Activated CD4-positive, alpha-beta T cell treated with anti-CD3 and anti-CD28 coated beads for 1 hour (primary cell): Measurements from ENCODE around the gene NCF1.
"Not testable (repeated sequence)": the region's sequence is repeated elsewhere in the genome, so short reads cannot be mapped to it uniquely, and the experiment has no call there.

Experiments used
- DNase-seq: peaks from one replicate; pipeline ENCODE4 v3.0.0-alpha.2; 2020

NCF1 gene

GRCh38 chr7:74773760-74774750 lies at the start of gene NCF1:
NCF1 (plus strand) TSS chr7:74774011; CDS start chr7:74774032, 21 bp downstream.
- DNase-seq = not testable (repeated sequence)

GRCh38 chr7:74725840-74726239 lies 48.0 kb upstream of the NCF1 start:
- DNase-seq = no peak

- no peak for DNase-seq
These were observed 47.3 kb upstream of the NCF1 start for GRCh38 chr7:74726309-74727101.

- DNase-seq = not testable (repeated sequence)
These were observed 45.1 kb upstream of the NCF1 start for GRCh38 chr7:74728686-74729085.

GRCh38 chr7:74730186-74730585 lies 43.6 kb upstream of the NCF1 start:
- DNase-seq = not testable (repeated sequence)

- not testable (repeated sequence) for DNase-seq
These were observed 33.7 kb upstream of the NCF1 start for GRCh38 chr7:74739974-74740703.

GRCh38 chr7:74743936-74744557 lies 29.8 kb upstream of the NCF1 start:
- DNase-seq = not testable (repeated sequence)

- DNase-seq = not testable (repeated sequence)
These were observed 19.8 kb upstream of the NCF1 start for GRCh38 chr7:74753921-74754482.

GRCh38 chr7:74756673-74757072 lies 17.1 kb upstream of the NCF1 start:
- not testable (repeated sequence) for DNase-seq

- DNase-seq = not testable (repeated sequence)
These were observed 15.5 kb upstream of the NCF1 start for GRCh38 chr7:74758268-74758667.

- not testable (repeated sequence) for DNase-seq
These were observed 14.8 kb upstream of the NCF1 start for GRCh38 chr7:74758982-74759381.

- DNase-seq = not testable (repeated sequence)
These were observed 8.4 kb upstream of the NCF1 start for GRCh38 chr7:74765205-74765918.

- not testable (repeated sequence) for DNase-seq
These were observed 7.3 kb upstream of the NCF1 start for GRCh38 chr7:74766509-74766908.

- DNase-seq = not testable (repeated sequence)
These were observed 6.8 kb upstream of the NCF1 start for GRCh38 chr7:74766991-74767390.

GRCh38 chr7:74770062-74770461 lies 3.7 kb upstream of the NCF1 start:
- not testable (repeated sequence) for DNase-seq

- DNase-seq = not testable (repeated sequence)
These were observed 1.7 kb upstream of the NCF1 start for GRCh38 chr7:74772093-74772492.

- not testable (repeated sequence) for DNase-seq
These were observed 1.3 kb downstream of the NCF1 start for GRCh38 chr7:74775111-74775510.

- not testable (repeated sequence) for DNase-seq
These were observed 5.2 kb downstream of the NCF1 start for GRCh38 chr7:74779053-74779452.

- not testable (repeated sequence) for DNase-seq
These were observed 7.9 kb downstream of the NCF1 start for GRCh38 chr7:74781746-74782145.

- DNase-seq = not testable (repeated sequence)
These were observed 9.8 kb downstream of the NCF1 start for GRCh38 chr7:74783595-74783994.
